ENCODE results near the gene ZNF316. TPM values are rescaled to one million over a fixed set of nuclear protein-coding genes. Genes with fewer than 3 reads are reported as not detected.
"Not testable (repeated sequence)": the region's sequence is repeated elsewhere in the genome, so short reads cannot be mapped to it uniquely, and the experiment has no call there.

The ZNF316 gene
- total RNA-seq, 3 donors from 2014 or later = 22.3 to 40.9 (median 24.1) TPM

GRCh38 chr7:6634021-6634420 is 3.1 kb upstream of the ZNF316 start:
- intact Hi-C loops (cut with DNase I, micrococcal nuclease) = no loop called here
- H3K4me3 ChIP-seq = no peak overlapping the region
- DNase-seq (no peak), ATAC-seq (no peak)
- TF ChIP-seq CTCF (IDR thresholded peaks at IDR 0.05) = no peak
- H3K4me1 ChIP-seq (ENCODE audit: low read depth) = peaks cover 8% of the 10 kb centered on the region
- no peaks in the 10 kb centered on the region for H3K36me3 ChIP-seq (ENCODE audit: low read depth)
- H3K9me3 ChIP-seq = no peaks in the 10 kb centered on the region

GRCh38 chr7:6634971-6635370 is 2.1 kb upstream of the ZNF316 start:
- intact Hi-C loops (cut with DNase I, micrococcal nuclease); H3K4me1 ChIP-seq (ENCODE audit: low read depth); H3K36me3 ChIP-seq (ENCODE audit: low read depth); H3K9me3 ChIP-seq; H3K4me3 ChIP-seq; ATAC-seq; DNase-seq: not testable (repeated sequence)

- peak; percentile 63 for ATAC-seq
- Histone ChIP-seq H3K9me3 (no peaks in the 10 kb centered on the region), H3K36me3 (ENCODE audit: low read depth) (no peaks in the 10 kb centered on the region), H3K4me1 (ENCODE audit: low read depth) (peaks cover 8% of the 10 kb centered on the region), H3K4me3 (peak overlapping the region; percentile 57)
- DNase-seq = peak; percentile 22 to 73 (median 60)
- no peak for TF ChIP-seq CTCF (IDR thresholded peaks at IDR 0.05)
- intact Hi-C loops (cut with DNase I, micrococcal nuclease) = no loop called here
Measured at GRCh38 chr7:6637544-6638229, 569 bp downstream of the ZNF316 start.

- intact Hi-C loops (cut with DNase I, micrococcal nuclease) = no loop called here
- no peak for TF ChIP-seq CTCF (IDR thresholded peaks at IDR 0.05)
- no peak for ATAC-seq
- peaks cover 8% of the 10 kb centered on the region for H3K4me1 ChIP-seq (ENCODE audit: low read depth)
- H3K4me3 ChIP-seq = no peak overlapping the region
- no peaks in the 10 kb centered on the region for H3K9me3 ChIP-seq
- no peaks in the 10 kb centered on the region for H3K36me3 ChIP-seq (ENCODE audit: low read depth)
- no peak for DNase-seq
Measured at GRCh38 chr7:6639032-6639431, 1.9 kb downstream of the ZNF316 start.

- Histone ChIP-seq H3K36me3 (ENCODE audit: low read depth) (no peaks in the 10 kb centered on the region), H3K9me3 (no peaks in the 10 kb centered on the region), H3K4me1 (ENCODE audit: low read depth) (peaks cover 8% of the 10 kb centered on the region), H3K4me3 (no peak overlapping the region)
- ATAC-seq = no peak
- no peak for TF ChIP-seq CTCF (IDR thresholded peaks at IDR 0.05)
- DNase-seq = no peak
- intact Hi-C loops (cut with DNase I, micrococcal nuclease) = no loop called here
Measured at GRCh38 chr7:6639627-6640026, 2.5 kb downstream of the ZNF316 start.

GRCh38 chr7:6640246-6640721 is 3.2 kb downstream of the ZNF316 start:
- DNase-seq (peak in 1 of 3 donors; percentile 24), ATAC-seq (no peak)
- Histone ChIP-seq H3K4me1 (ENCODE audit: low read depth) (peaks cover 8% of the 10 kb centered on the region), H3K36me3 (ENCODE audit: low read depth) (no peaks in the 10 kb centered on the region), H3K4me3 (no peak overlapping the region), H3K9me3 (no peaks in the 10 kb centered on the region)
- intact Hi-C loops (cut with DNase I, micrococcal nuclease) = no loop called here
- TF ChIP-seq CTCF (IDR thresholded peaks at IDR 0.05) = no peak

Data from mucosa of descending colon (tissue), 3 donors.